Activated CD4-positive, alpha-beta memory T cell treated with anti-CD3 and anti-CD28 coated beads, Interleukin-2, amount 10 ng/mL, durations not matched to agents 7 days and 5 days (primary cell): Measurements from ENCODE around the gene SIL1. TPM values are rescaled to one million over a fixed set of nuclear protein-coding genes. Genes with fewer than 3 reads are reported as not detected.
"Not testable (repeated sequence)": the region's sequence is repeated elsewhere in the genome, so short reads cannot be mapped to it uniquely, and the experiment has no call there.

Experiments
- CTCF ChIA-PET: fragments of 350-600 bp; sonication (Branson Sonifier 250); formaldehyde crosslinking; loops from one replicate; lab custom pipeline; 2021; ENCODE audit warnings: antibody characterized with exemption, inconsistent platforms; lab: Charles Lee
- POLR2A ChIA-PET: fragments of 350-600 bp; sonication (Branson Sonifier 250); formaldehyde crosslinking; loops from one replicate; lab custom pipeline; 2021; ENCODE audit warnings: antibody characterized with exemption; lab: Charles Lee
- DNase-seq: peaks from one replicate; pipeline ENCODE4 v3.0.0-alpha.2; 2020
- H3K27ac Mint-ChIP-seq: one replicate; pipeline ENCODE4 v1.8.0; 2021; ENCODE audit warnings: mild to moderate bottlenecking, mixed read lengths
- H3K27me3 Mint-ChIP-seq: one replicate; pipeline ENCODE4 v1.8.0; 2021; ENCODE audit warnings: mixed read lengths
- H3K36me3 Mint-ChIP-seq: one replicate; pipeline ENCODE4 v1.8.0; 2021; ENCODE audit warnings: low read depth, mixed read lengths
- H3K4me1 Mint-ChIP-seq: one replicate; pipeline ENCODE4 v1.8.0; 2021; ENCODE audit warnings: mixed read lengths
- H3K4me3 Mint-ChIP-seq: one replicate; pipeline ENCODE4 v1.8.0; 2021; ENCODE audit warnings: mild to moderate bottlenecking, mixed read lengths
- H3K9me3 Mint-ChIP-seq: one replicate; pipeline ENCODE4 v1.8.0; 2021; ENCODE audit warnings: mixed read lengths
- total RNA-seq, 2 experiments: library from RNA; stranded (reverse); gene quantifications; one replicate each; pipeline ENCODE4 v1.2.3, GENCODE V29; 2021

The SIL1 gene
- total RNA-seq, 2 experiments from 2014 or later: 23.1 to 39.7 TPM

GRCh38 chr5:139023286-139023685 lies 174.9 kb downstream of the SIL1 start:
- Mint-ChIP-seq H3K4me3 (no peak overlapping the region), H3K27ac (no peak overlapping the region), H3K27me3 (no peaks in the 10 kb centered on the region), H3K36me3 (peaks cover 5% of the 10 kb centered on the region), H3K4me1 (peaks cover 8% of the 10 kb centered on the region), H3K9me3 (no peaks in the 10 kb centered on the region)
- CTCF ChIA-PET: no interaction called here
- POLR2A ChIA-PET: no interaction called here
- DNase-seq: no peak

GRCh38 chr5:139022528-139022927 lies 175.6 kb downstream of the SIL1 start:
- Mint-ChIP-seq H3K4me3 (no peak overlapping the region), H3K9me3 (no peaks in the 10 kb centered on the region), H3K27me3 (no peaks in the 10 kb centered on the region), H3K4me1 (peaks cover 4% of the 10 kb centered on the region), H3K36me3 (peaks cover 5% of the 10 kb centered on the region), H3K27ac (no peak overlapping the region)
- DNase-seq: no peak
- ChIA-PET POLR2A (no interaction called here), CTCF (no interaction called here)

- ChIA-PET POLR2A (no interaction called here), CTCF (no interaction called here)
- no peak for DNase-seq
- no peaks in the 10 kb centered on the region for H3K4me1 Mint-ChIP-seq
- no peaks in the 10 kb centered on the region for H3K27me3 Mint-ChIP-seq
- H3K4me3 Mint-ChIP-seq: no peak overlapping the region
- H3K9me3 Mint-ChIP-seq: no peaks in the 10 kb centered on the region
- H3K27ac Mint-ChIP-seq: no peak overlapping the region
- peaks cover 5% of the 10 kb centered on the region for H3K36me3 Mint-ChIP-seq
Observed at GRCh38 chr5:139021346-139021745, 176.8 kb downstream of the SIL1 start.

GRCh38 chr5:139019880-139020279 lies 178.3 kb downstream of the SIL1 start:
- Mint-ChIP-seq H3K36me3 (peaks cover 2% of the 10 kb centered on the region), H3K27me3 (no peaks in the 10 kb centered on the region)
- CTCF ChIA-PET: no interaction called here

GRCh38 chr5:139019211-139019610 lies 179.0 kb downstream of the SIL1 start:
- POLR2A ChIA-PET: no interaction called here
- no peak overlapping the region for H3K27ac Mint-ChIP-seq
- H3K9me3 Mint-ChIP-seq: no peaks in the 10 kb centered on the region
- CTCF ChIA-PET: no interaction called here
- no peaks in the 10 kb centered on the region for H3K4me1 Mint-ChIP-seq
- H3K4me3 Mint-ChIP-seq: no peak overlapping the region
- H3K27me3 Mint-ChIP-seq: no peaks in the 10 kb centered on the region
- peaks cover 2% of the 10 kb centered on the region for H3K36me3 Mint-ChIP-seq
- DNase-seq: no peak

More at GRCh38 chr5:139019880-139020279, 178.3 kb downstream of the SIL1 start:
- no peak for DNase-seq
- Mint-ChIP-seq H3K9me3 (no peaks in the 10 kb centered on the region), H3K4me1 (no peaks in the 10 kb centered on the region), H3K27ac (no peak overlapping the region), H3K4me3 (no peak overlapping the region)
- POLR2A ChIA-PET: no interaction called here

- Mint-ChIP-seq H3K36me3 (peaks cover 7% of the 10 kb centered on the region), H3K27me3 (no peaks in the 10 kb centered on the region), H3K4me3 (no peak overlapping the region), H3K27ac (no peak overlapping the region), H3K9me3 (no peaks in the 10 kb centered on the region), H3K4me1 (no peaks in the 10 kb centered on the region)
- DNase-seq: no peak
- POLR2A ChIA-PET: no interaction called here
- CTCF ChIA-PET: no interaction called here
Observed at GRCh38 chr5:139017624-139018023, 180.5 kb downstream of the SIL1 start.

GRCh38 chr5:139016186-139016585 lies 182.0 kb downstream of the SIL1 start:
- ChIA-PET CTCF (no interaction called here), POLR2A (no interaction called here)
- Mint-ChIP-seq H3K4me3 (no peak overlapping the region), H3K27me3 (no peaks in the 10 kb centered on the region), H3K27ac (no peak overlapping the region), H3K9me3 (peaks cover 2% of the 10 kb centered on the region), H3K4me1 (no peaks in the 10 kb centered on the region), H3K36me3 (peaks cover 14% of the 10 kb centered on the region)
- no peak for DNase-seq

- Mint-ChIP-seq H3K4me1 (no peaks in the 10 kb centered on the region), H3K36me3 (peaks cover 14% of the 10 kb centered on the region), H3K27ac (no peak overlapping the region), H3K4me3 (no peak overlapping the region), H3K27me3 (no peaks in the 10 kb centered on the region), H3K9me3 (peaks cover 2% of the 10 kb centered on the region)
- ChIA-PET CTCF (no interaction called here), POLR2A (no interaction called here)
- DNase-seq: no peak
Observed at GRCh38 chr5:139014726-139015125, 183.4 kb downstream of the SIL1 start.

GRCh38 chr5:139012176-139012575 lies 186.0 kb downstream of the SIL1 start:
- H3K4me3 Mint-ChIP-seq: no peak overlapping the region
- H3K27ac Mint-ChIP-seq: no peak overlapping the region
- no peak for DNase-seq
- H3K27me3 Mint-ChIP-seq: no peaks in the 10 kb centered on the region
- H3K36me3 Mint-ChIP-seq: peaks cover 14% of the 10 kb centered on the region
- POLR2A ChIA-PET: interaction anchor here (0.6 kb wide), 1 partner anchor 31 kb away, joined by 3 read pairs; no protein-coding TSS in a partner anchor
- peaks cover 2% of the 10 kb centered on the region for H3K9me3 Mint-ChIP-seq
- CTCF ChIA-PET: no interaction called here
- no peaks in the 10 kb centered on the region for H3K4me1 Mint-ChIP-seq

- H3K27me3 Mint-ChIP-seq, H3K4me1 Mint-ChIP-seq, DNase-seq, H3K9me3 Mint-ChIP-seq, H3K27ac Mint-ChIP-seq, CTCF ChIA-PET: not testable (repeated sequence)
- POLR2A ChIA-PET: interaction anchor here (0.7 kb wide), 1 partner anchor 119 kb away, joined by 3 read pairs; no protein-coding TSS in a partner anchor
- Mint-ChIP-seq H3K36me3 (peaks cover 12% of the 10 kb centered on the region), H3K4me3 (peak overlapping the region; percentile 50)
Observed at GRCh38 chr5:139011156-139011555, 187.0 kb downstream of the SIL1 start.

GRCh38 chr5:139004374-139005307 lies 193.5 kb downstream of the SIL1 start:
- no peaks in the 10 kb centered on the region for H3K36me3 Mint-ChIP-seq
- DNase-seq: no peak
- H3K9me3 Mint-ChIP-seq: no peaks in the 10 kb centered on the region
- no peak overlapping the region for H3K4me3 Mint-ChIP-seq
- CTCF ChIA-PET: no interaction called here
- no peak overlapping the region for H3K27ac Mint-ChIP-seq
- no peaks in the 10 kb centered on the region for H3K27me3 Mint-ChIP-seq
- H3K4me1 Mint-ChIP-seq: no peaks in the 10 kb centered on the region
- POLR2A ChIA-PET: no interaction called here

GRCh38 chr5:138999674-139000073 lies 198.5 kb downstream of the SIL1 start:
- no peak for DNase-seq
- H3K27ac Mint-ChIP-seq: no peak overlapping the region
- H3K36me3 Mint-ChIP-seq: peaks cover 5% of the 10 kb centered on the region
- H3K9me3 Mint-ChIP-seq: peaks cover 8% of the 10 kb centered on the region
- H3K4me3 Mint-ChIP-seq: no peak overlapping the region
- no peaks in the 10 kb centered on the region for H3K27me3 Mint-ChIP-seq
- H3K4me1 Mint-ChIP-seq: no peaks in the 10 kb centered on the region
- POLR2A ChIA-PET: no interaction called here
- CTCF ChIA-PET: interaction anchor here (0.6 kb wide), 1 partner anchor 176 kb away, joined by 5 read pairs; no protein-coding TSS in a partner anchor

- Mint-ChIP-seq H3K4me1 (no peaks in the 10 kb centered on the region), H3K27ac (no peak overlapping the region), H3K27me3 (no peaks in the 10 kb centered on the region), H3K9me3 (peaks cover 8% of the 10 kb centered on the region), H3K4me3 (no peak overlapping the region), H3K36me3 (peaks cover 5% of the 10 kb centered on the region)
- POLR2A ChIA-PET: no interaction called here
- CTCF ChIA-PET: no interaction called here
- DNase-seq: no peak
Observed at GRCh38 chr5:138998521-138998920, 199.6 kb downstream of the SIL1 start.

- Mint-ChIP-seq H3K27ac (no peak overlapping the region), H3K27me3 (no peaks in the 10 kb centered on the region), H3K9me3 (peaks cover 8% of the 10 kb centered on the region), H3K36me3 (peaks cover 5% of the 10 kb centered on the region), H3K4me3 (no peak overlapping the region), H3K4me1 (no peaks in the 10 kb centered on the region)
- ChIA-PET POLR2A (no interaction called here), CTCF (no interaction called here)
- no peak for DNase-seq
Observed at GRCh38 chr5:138996120-138996519, 202.0 kb downstream of the SIL1 start.
